HG03280 (cell line): Measurements from ENCODE around the gene ATP13A2.

Experiments used
- ATAC-seq: cut with Tn5 transposase; IDR thresholded peaks from one replicate; pipeline ENCODE4 v1.9.1; 2021; ENCODE audit warnings: mild to moderate bottlenecking, moderate library complexity; ENCODE audit not compliant: unreplicated experiment

ATP13A2 gene

GRCh38 chr1:17030206-17030605, 18.5 kb upstream of the ATP13A2 start:
- ATAC-seq, result no peak

- ATAC-seq, result no peak
Measured at GRCh38 chr1:17028662-17029188, 17.0 kb upstream of the ATP13A2 start.

- no peak for ATAC-seq
Measured at GRCh38 chr1:17027900-17028299, 16.2 kb upstream of the ATP13A2 start.

- no peak for ATAC-seq
Measured at GRCh38 chr1:17027403-17027802, 15.7 kb upstream of the ATP13A2 start.

- ATAC-seq, result no peak
Measured at GRCh38 chr1:17024721-17025120, 13.0 kb upstream of the ATP13A2 start.

- ATAC-seq, result no peak
Measured at GRCh38 chr1:17023573-17023972, 11.8 kb upstream of the ATP13A2 start.

- no peak for ATAC-seq
Measured at GRCh38 chr1:17023102-17023501, 11.4 kb upstream of the ATP13A2 start.

- ATAC-seq, result no peak
Measured at GRCh38 chr1:17021896-17022295, 10.2 kb upstream of the ATP13A2 start.

- ATAC-seq, result no peak
Measured at GRCh38 chr1:17020502-17020901, 8.8 kb upstream of the ATP13A2 start.

- peak; percentile 51 for ATAC-seq
Measured at GRCh38 chr1:17018849-17019248, 7.1 kb upstream of the ATP13A2 start.

- no peak for ATAC-seq
Measured at GRCh38 chr1:17017435-17017834, 5.7 kb upstream of the ATP13A2 start.

GRCh38 chr1:17016317-17016661, 4.6 kb upstream of the ATP13A2 start:
- ATAC-seq, result no peak

GRCh38 chr1:17014671-17015567, 3.2 kb upstream of the ATP13A2 start:
- no peak for ATAC-seq

GRCh38 chr1:17013491-17014320, 2.0 kb upstream of the ATP13A2 start:
- no peak for ATAC-seq

GRCh38 chr1:17012775-17013490, 1.2 kb upstream of the ATP13A2 start:
- no peak for ATAC-seq

- ATAC-seq, result no peak
Measured at GRCh38 chr1:17011092-17011438, 663 bp downstream of the ATP13A2 start.

GRCh38 chr1:17009706-17010105, 2.0 kb downstream of the ATP13A2 start:
- no peak for ATAC-seq

GRCh38 chr1:17008208-17008855, 3.4 kb downstream of the ATP13A2 start:
- no peak for ATAC-seq

GRCh38 chr1:17007121-17007520, 4.6 kb downstream of the ATP13A2 start:
- ATAC-seq, result no peak

GRCh38 chr1:17005365-17005740, 6.4 kb downstream of the ATP13A2 start:
- no peak for ATAC-seq
